ENCODE data around the gene MEP1A.

MEP1A gene

DNA sequence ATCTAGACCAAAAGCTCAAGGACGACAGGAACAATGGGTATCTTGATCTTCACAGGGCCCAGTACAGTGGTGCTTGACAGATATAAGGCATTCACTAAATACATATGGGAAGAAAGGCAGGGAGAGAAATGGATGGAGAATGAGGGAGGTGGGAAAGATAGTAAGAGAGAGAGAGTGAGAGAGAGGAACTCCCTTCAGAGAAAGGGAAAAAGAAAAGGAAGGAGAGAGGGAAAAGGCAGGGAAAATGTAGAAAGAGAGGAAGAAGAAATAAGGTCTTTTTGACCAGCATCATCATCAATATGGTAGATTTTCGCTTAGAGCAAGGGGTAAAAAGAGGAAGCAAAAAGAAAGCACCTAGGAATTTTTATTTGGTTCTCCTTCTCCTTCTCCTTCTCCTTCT, 47.2 kb upstream of the MEP1A start:
- H3K4me2 ChIP-seq (ENCODE audit: insufficient read depth, low read length, poor library complexity, severe bottlenecking): no peak overlapping the region
- H3K9ac ChIP-seq (ENCODE audit: low read depth, low read length, poor library complexity): no peak overlapping the region
- H3K4ac ChIP-seq (ENCODE audit: low read length): no peak overlapping the region
- WGBS, 2 donors (ENCODE audit: extremely low coverage in 2 of 2, insufficient read length in 2 of 2, insufficient replicate concordance in 1 of 2): no CpG with 5 or more reads among the region's 2 CpGs
- no peaks in the 10 kb centered on the region for H3K36me3 ChIP-seq (replicated peaks in 1 of 2; ENCODE audit: control insufficient read depth in 2 of 2, insufficient read depth in 2 of 2, low read length in 2 of 2)
- no peak for DNase-seq (ENCODE audit: low spot score)
- no peaks in the 10 kb centered on the region for H3K27me3 ChIP-seq (ENCODE audit: control insufficient read depth in 3 of 3, insufficient read depth in 3 of 3, low read depth in 1 of 3, low read length in 3 of 3)
- H3K4me3 ChIP-seq (ENCODE audit: low read length in 2 of 2): no peak overlapping the region
- H3K4me1 ChIP-seq (ENCODE audit: control insufficient read depth in 2 of 2, insufficient read depth in 1 of 2, low read depth in 1 of 2, low read length in 2 of 2): peaks cover 0 to 6% of the 10 kb centered on the region in 2 donors
- H3K18ac ChIP-seq (ENCODE audit: low read length): no peak overlapping the region
- H3K9me3 ChIP-seq (replicated peaks in 1 of 2; ENCODE audit: control insufficient read depth in 2 of 2, insufficient read depth in 1 of 2, low read depth in 1 of 2, low read length in 2 of 2): peaks cover 0 to 2% of the 10 kb centered on the region in 2 donors
- no peaks in the 10 kb centered on the region for H3K79me1 ChIP-seq (ENCODE audit: low read depth, low read length)
- no peak overlapping the region for H2BK15ac ChIP-seq (ENCODE audit: low read length)
- no peak overlapping the region for H4K8ac ChIP-seq (ENCODE audit: low read depth, low read length)
- H2BK120ac ChIP-seq (ENCODE audit: low read depth, low read length): no peak overlapping the region
- H4K91ac ChIP-seq (ENCODE audit: low read depth, low read length, poor library complexity): no peak overlapping the region
- H2BK12ac ChIP-seq (ENCODE audit: low read length): no peak overlapping the region
- H2BK5ac ChIP-seq (ENCODE audit: low read length): no peak overlapping the region
- H3K14ac ChIP-seq (ENCODE audit: low read length): no peak overlapping the region
- no peak overlapping the region for H2AFZ ChIP-seq (ENCODE audit: low read length)
- H3K27ac ChIP-seq (replicated peaks; ENCODE audit: low read length): no peak overlapping the region
- no peak overlapping the region for H2AK5ac ChIP-seq (ENCODE audit: low read depth, low read length)
- no peak overlapping the region for H3K23ac ChIP-seq (ENCODE audit: low read depth, low read length, poor library complexity)

DNA sequence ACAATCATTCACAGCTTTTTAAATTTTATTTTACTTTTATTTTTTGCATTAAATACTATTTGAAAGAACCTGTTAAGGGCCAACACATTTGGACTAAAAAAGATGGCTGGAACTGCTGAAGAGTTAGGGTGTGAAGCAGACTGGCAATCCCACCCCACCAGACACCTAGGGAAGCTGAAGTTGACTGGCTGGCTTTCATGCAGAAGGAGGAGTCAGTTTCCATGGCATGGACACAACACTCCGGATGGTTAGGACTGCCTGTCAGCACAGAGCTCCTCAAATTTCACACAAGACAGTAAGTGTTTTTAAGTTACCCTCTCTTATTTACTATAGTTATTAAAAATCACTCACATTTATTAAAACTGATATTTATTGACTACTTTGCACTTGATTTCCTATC, 46.5 kb upstream of the MEP1A start, which contains the start of gene ANKRD66:
ANKRD66 (plus strand) TSS at position 238 of the 400 bp plus-strand sequence. CDS start 5,016 bp downstream, outside the sequence.
- no peak within 1 kb of the TSS for H3K18ac ChIP-seq (ENCODE audit: low read length)
- no peak for DNase-seq (ENCODE audit: low spot score)
- H3K36me3 ChIP-seq (replicated peaks in 1 of 2; ENCODE audit: control insufficient read depth in 2 of 2, insufficient read depth in 2 of 2, low read length in 2 of 2): no peaks in the 10 kb centered on the region
- H3K4me3 ChIP-seq (ENCODE audit: low read length in 2 of 2): no peak within 1 kb of the TSS
- H4K8ac ChIP-seq (ENCODE audit: low read depth, low read length): no peak within 1 kb of the TSS
- no peaks in the 10 kb centered on the region for H3K79me1 ChIP-seq (ENCODE audit: low read depth, low read length)
- no CpG with 5 or more reads among the region's 1 CpG for WGBS, 2 donors (ENCODE audit: extremely low coverage in 2 of 2, insufficient read length in 2 of 2, insufficient replicate concordance in 1 of 2)
- peaks cover 0 to 2% of the 10 kb centered on the region in 2 donors for H3K9me3 ChIP-seq (replicated peaks in 1 of 2; ENCODE audit: control insufficient read depth in 2 of 2, insufficient read depth in 1 of 2, low read depth in 1 of 2, low read length in 2 of 2)
- H3K9ac ChIP-seq (ENCODE audit: low read depth, low read length, poor library complexity): no peak within 1 kb of the TSS
- H3K4ac ChIP-seq (ENCODE audit: low read length): no peak within 1 kb of the TSS
- H2BK12ac ChIP-seq (ENCODE audit: low read length): no peak within 1 kb of the TSS
- no peak within 1 kb of the TSS for H2AK5ac ChIP-seq (ENCODE audit: low read depth, low read length)
- no peak within 1 kb of the TSS for H2AFZ ChIP-seq (ENCODE audit: low read length)
- no peak within 1 kb of the TSS for H2BK15ac ChIP-seq (ENCODE audit: low read length)
- H3K14ac ChIP-seq (ENCODE audit: low read length): no peak within 1 kb of the TSS
- H3K23ac ChIP-seq (ENCODE audit: low read depth, low read length, poor library complexity): no peak within 1 kb of the TSS
- no peak within 1 kb of the TSS for H4K91ac ChIP-seq (ENCODE audit: low read depth, low read length, poor library complexity)
- no peak within 1 kb of the TSS for H2BK120ac ChIP-seq (ENCODE audit: low read depth, low read length)
- no peak within 1 kb of the TSS for H2BK5ac ChIP-seq (ENCODE audit: low read length)
- peaks cover 0 to 6% of the 10 kb centered on the region in 2 donors for H3K4me1 ChIP-seq (ENCODE audit: control insufficient read depth in 2 of 2, insufficient read depth in 1 of 2, low read depth in 1 of 2, low read length in 2 of 2)
- no peak within 1 kb of the TSS for H3K27ac ChIP-seq (replicated peaks; ENCODE audit: low read length)
- no peak within 1 kb of the TSS for H3K4me2 ChIP-seq (ENCODE audit: insufficient read depth, low read length, poor library complexity, severe bottlenecking)
- H3K27me3 ChIP-seq (ENCODE audit: control insufficient read depth in 3 of 3, insufficient read depth in 3 of 3, low read depth in 1 of 3, low read length in 3 of 3): no peaks in the 10 kb centered on the region

DNA sequence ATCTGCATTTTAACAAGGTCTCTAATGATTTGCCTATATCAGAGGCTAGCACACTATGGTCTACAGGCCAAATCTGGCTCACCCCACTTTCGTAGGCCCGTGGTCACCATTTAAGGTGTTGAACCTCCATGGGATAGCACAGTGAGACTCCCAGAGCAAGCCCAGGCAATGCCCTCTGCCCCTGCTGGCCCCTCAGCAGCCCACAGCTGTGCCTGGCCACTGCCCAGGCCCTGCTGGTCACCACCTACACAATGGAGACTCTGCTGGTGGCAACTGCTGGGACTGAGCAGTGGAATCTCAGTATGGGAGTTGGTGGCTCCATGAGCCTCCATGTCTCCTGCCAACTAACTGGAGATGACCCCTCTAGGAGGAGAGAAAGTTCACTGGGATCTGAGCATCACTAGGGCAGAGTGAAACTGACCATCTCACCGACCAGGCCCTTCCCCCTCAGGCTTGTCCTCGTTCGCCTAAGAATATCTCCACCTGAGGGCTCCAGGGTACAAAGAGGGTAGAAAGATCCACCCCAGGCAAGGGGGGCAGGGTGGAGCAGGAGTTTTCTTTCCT, 44.2 kb upstream of the MEP1A start:
- Histone ChIP-seq H2BK120ac (ENCODE audit: low read depth, low read length) (no peak overlapping the region), H2AK5ac (ENCODE audit: low read depth, low read length) (no peak overlapping the region), H3K23ac (ENCODE audit: low read depth, low read length, poor library complexity) (no peak overlapping the region), H2AFZ (ENCODE audit: low read length) (no peak overlapping the region), H2BK15ac (ENCODE audit: low read length) (no peak overlapping the region), H3K9me3 (replicated peaks in 1 of 2; ENCODE audit: control insufficient read depth in 2 of 2, insufficient read depth in 1 of 2, low read depth in 1 of 2, low read length in 2 of 2) (peaks cover 0 to 2% of the 10 kb centered on the region in 2 donors), H2BK12ac (ENCODE audit: low read length) (no peak overlapping the region), H3K9ac (ENCODE audit: low read depth, low read length, poor library complexity) (no peak overlapping the region), H3K27me3 (ENCODE audit: control insufficient read depth in 3 of 3, insufficient read depth in 3 of 3, low read depth in 1 of 3, low read length in 3 of 3) (no peaks in the 10 kb centered on the region), H4K91ac (ENCODE audit: low read depth, low read length, poor library complexity) (no peak overlapping the region), H3K4me1 (ENCODE audit: control insufficient read depth in 2 of 2, insufficient read depth in 1 of 2, low read depth in 1 of 2, low read length in 2 of 2) (peaks cover 0 to 6% of the 10 kb centered on the region in 2 donors), H3K36me3 (replicated peaks in 1 of 2; ENCODE audit: control insufficient read depth in 2 of 2, insufficient read depth in 2 of 2, low read length in 2 of 2) (no peaks in the 10 kb centered on the region), H3K4ac (ENCODE audit: low read length) (no peak overlapping the region), H2BK5ac (ENCODE audit: low read length) (no peak overlapping the region), H4K8ac (ENCODE audit: low read depth, low read length) (no peak overlapping the region), H3K14ac (ENCODE audit: low read length) (no peak overlapping the region), H3K4me2 (ENCODE audit: insufficient read depth, low read length, poor library complexity, severe bottlenecking) (no peak overlapping the region), H3K18ac (ENCODE audit: low read length) (peak overlapping the region; percentile 24), H3K27ac (replicated peaks; ENCODE audit: low read length) (no peak overlapping the region), H3K79me1 (ENCODE audit: low read depth, low read length) (no peaks in the 10 kb centered on the region), H3K4me3 (ENCODE audit: low read length in 2 of 2) (no peak overlapping the region)
- no CpG with 5 or more reads among the region's 5 CpGs for WGBS, 2 donors (ENCODE audit: extremely low coverage in 2 of 2, insufficient read length in 2 of 2, insufficient replicate concordance in 1 of 2)
- no peak for DNase-seq (ENCODE audit: low spot score)

DNA sequence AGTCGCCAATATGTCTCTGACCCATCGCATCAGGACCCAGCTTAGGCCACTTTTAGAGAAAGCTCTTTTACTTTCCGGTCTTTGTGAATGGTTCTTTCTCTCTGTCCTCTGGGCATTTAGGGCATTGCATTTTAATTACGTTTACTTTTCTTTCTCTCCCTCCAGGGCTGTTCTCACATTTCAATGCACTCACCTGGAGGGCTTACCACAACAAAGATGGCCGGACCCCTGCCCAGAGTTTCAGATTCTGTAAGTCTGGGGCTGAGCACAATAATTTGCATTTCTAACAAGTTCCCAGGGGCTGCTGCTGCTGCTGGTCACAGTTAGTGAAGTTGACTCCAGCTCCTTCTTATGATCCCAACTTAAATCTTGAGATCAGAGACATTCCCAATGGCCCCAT, 43.5 kb upstream of the MEP1A start:
- H3K4me3 ChIP-seq (ENCODE audit: low read length in 2 of 2): no peak overlapping the region
- H4K8ac ChIP-seq (ENCODE audit: low read depth, low read length): no peak overlapping the region
- no peak overlapping the region for H3K27ac ChIP-seq (replicated peaks; ENCODE audit: low read length)
- no peak overlapping the region for H3K23ac ChIP-seq (ENCODE audit: low read depth, low read length, poor library complexity)
- peaks cover 0 to 2% of the 10 kb centered on the region in 2 donors for H3K9me3 ChIP-seq (replicated peaks in 1 of 2; ENCODE audit: control insufficient read depth in 2 of 2, insufficient read depth in 1 of 2, low read depth in 1 of 2, low read length in 2 of 2)
- H3K4ac ChIP-seq (ENCODE audit: low read length): no peak overlapping the region
- no peak overlapping the region for H3K18ac ChIP-seq (ENCODE audit: low read length)
- H3K27me3 ChIP-seq (ENCODE audit: control insufficient read depth in 3 of 3, insufficient read depth in 3 of 3, low read depth in 1 of 3, low read length in 3 of 3): no peaks in the 10 kb centered on the region
- no peak overlapping the region for H2BK5ac ChIP-seq (ENCODE audit: low read length)
- no peak overlapping the region for H2AK5ac ChIP-seq (ENCODE audit: low read depth, low read length)
- H3K79me1 ChIP-seq (ENCODE audit: low read depth, low read length): no peaks in the 10 kb centered on the region
- no peak overlapping the region for H2BK12ac ChIP-seq (ENCODE audit: low read length)
- peaks cover 0 to 6% of the 10 kb centered on the region in 2 donors for H3K4me1 ChIP-seq (ENCODE audit: control insufficient read depth in 2 of 2, insufficient read depth in 1 of 2, low read depth in 1 of 2, low read length in 2 of 2)
- no peaks in the 10 kb centered on the region for H3K36me3 ChIP-seq (replicated peaks in 1 of 2; ENCODE audit: control insufficient read depth in 2 of 2, insufficient read depth in 2 of 2, low read length in 2 of 2)
- no peak overlapping the region for H4K91ac ChIP-seq (ENCODE audit: low read depth, low read length, poor library complexity)
- no peak for DNase-seq (ENCODE audit: low spot score)
- H2BK120ac ChIP-seq (ENCODE audit: low read depth, low read length): no peak overlapping the region
- H3K9ac ChIP-seq (ENCODE audit: low read depth, low read length, poor library complexity): no peak overlapping the region
- no peak overlapping the region for H3K4me2 ChIP-seq (ENCODE audit: insufficient read depth, low read length, poor library complexity, severe bottlenecking)
- no peak overlapping the region for H2BK15ac ChIP-seq (ENCODE audit: low read length)
- no peak overlapping the region for H2AFZ ChIP-seq (ENCODE audit: low read length)
- no peak overlapping the region for H3K14ac ChIP-seq (ENCODE audit: low read length)
- WGBS, 2 donors (ENCODE audit: extremely low coverage in 2 of 2, insufficient read length in 2 of 2, insufficient replicate concordance in 1 of 2): no CpG with 5 or more reads among the region's 5 CpGs

All from neuronal stem cell (in vitro differentiated cells).